HG03175 (cell line): ENCODE results near the gene PPARD.
"Not testable (repeated sequence)": the region's sequence is repeated elsewhere in the genome, so short reads cannot be mapped to it uniquely, and the experiment has no call there.

Source experiments
- ATAC-seq: cut with Tn5 transposase; IDR thresholded peaks from one replicate; pipeline ENCODE4 v1.9.1; 2021; ENCODE audit warnings: mild to moderate bottlenecking, moderate library complexity; ENCODE audit not compliant: unreplicated experiment

PPARD gene

GRCh38 chr6:35378261-35378660 lies 35.9 kb downstream of the PPARD start:
- no peak for ATAC-seq

GRCh38 chr6:35381132-35381531 lies 38.8 kb downstream of the PPARD start:
- no peak for ATAC-seq

GRCh38 chr6:35382015-35382414 lies 39.7 kb downstream of the PPARD start:
- no peak for ATAC-seq

GRCh38 chr6:35385457-35386202 lies 43.3 kb downstream of the PPARD start:
- no peak for ATAC-seq

- ATAC-seq = no peak
Measured at GRCh38 chr6:35386989-35387388, 44.6 kb downstream of the PPARD start.

GRCh38 chr6:35388030-35388429 lies 45.7 kb downstream of the PPARD start:
- ATAC-seq = no peak

GRCh38 chr6:35388772-35389352 lies 46.5 kb downstream of the PPARD start:
- no peak for ATAC-seq

GRCh38 chr6:35389386-35389785 lies 47.0 kb downstream of the PPARD start:
- ATAC-seq = not testable (repeated sequence)

- ATAC-seq = no peak
Measured at GRCh38 chr6:35391240-35391968, 49.0 kb downstream of the PPARD start.

- no peak for ATAC-seq
Measured at GRCh38 chr6:35392111-35392702, 49.8 kb downstream of the PPARD start.

GRCh38 chr6:35392773-35393672 lies 50.7 kb downstream of the PPARD start:
- no peak for ATAC-seq

- no peak for ATAC-seq
Measured at GRCh38 chr6:35396991-35397390, 54.6 kb downstream of the PPARD start.

GRCh38 chr6:35397806-35398418 lies 55.6 kb downstream of the PPARD start:
- ATAC-seq = no peak

GRCh38 chr6:35398526-35398925 lies 56.2 kb downstream of the PPARD start:
- ATAC-seq = no peak

GRCh38 chr6:35400111-35400510 lies 57.8 kb downstream of the PPARD start:
- no peak for ATAC-seq

- ATAC-seq = no peak
Measured at GRCh38 chr6:35400901-35401311, 58.5 kb downstream of the PPARD start.

GRCh38 chr6:35401514-35401913 lies 59.2 kb downstream of the PPARD start:
- ATAC-seq = no peak

GRCh38 chr6:35402136-35402855 lies 59.9 kb downstream of the PPARD start:
- ATAC-seq = no peak

GRCh38 chr6:35402856-35403191 lies 60.5 kb downstream of the PPARD start:
- ATAC-seq = no peak
